IMR-90 (cell line): ENCODE results near the gene KLHDC10. TPM values are rescaled to one million over a fixed set of nuclear protein-coding genes. Genes with fewer than 3 reads are reported as not detected.

Experiments used
- ATAC-seq: fragments of 200-7000 bp; cut with Tn5 transposase; 2 replicates; pipeline ENCODE4 v1.9.1; 2020; ENCODE audit warnings: low read depth, mild to moderate bottlenecking, moderate library complexity
- BruUV-seq: library from RNA; stranded (reverse); fragments of 400-500 nt; replicated peaks from 2 replicates; lab custom pipeline; 2021; lab: Mats Ljungman, UMichigan
- CTCF ChIA-PET: fragments of 300-600 bp; formaldehyde crosslinking; extraction: SDS; loops from one replicate; lab custom pipeline; 2021; ENCODE audit warnings: antibody characterized with exemption; lab: Yijun Ruan, JAX
- POLR2A ChIA-PET: fragments of 300-600 bp; sonication (Branson Sonifier 250); formaldehyde crosslinking; loops from one replicate; lab custom pipeline; 2022; ENCODE audit warnings: antibody characterized with exemption; ENCODE audit not compliant: unreplicated experiment; lab: Charles Lee
- DNase-seq: peaks from one replicate; pipeline ENCODE4 v3.0.0; 2013
- H2AFZ ChIP-seq: replicated peaks from 2 replicates; pipeline ENCODE3; 2013; ENCODE audit warnings: low read length, mild to moderate bottlenecking; ENCODE audit not compliant: poor library complexity
- H2AK5ac ChIP-seq: 2 replicates; pipeline ENCODE4 v1.6.1; 2013; ENCODE audit warnings: low read depth, low read length, inconsistent platforms
- H2AK9ac ChIP-seq: replicated peaks from 2 replicates; pipeline ENCODE3; 2013; ENCODE audit warnings: mild to moderate bottlenecking, low read depth, low read length, moderate library complexity; ENCODE audit not compliant: poor library complexity
- H2BK120ac ChIP-seq: 2 replicates; pipeline ENCODE4 v1.6.1; 2013; ENCODE audit warnings: low read depth, low read length, inconsistent platforms
- H2BK15ac ChIP-seq: 3 replicates; pipeline ENCODE4 v1.6.1; 2013; ENCODE audit warnings: low read depth, low read length, inconsistent platforms
- H2BK20ac ChIP-seq: 2 replicates; pipeline ENCODE4 v1.6.1; 2013; ENCODE audit warnings: low read depth, mild to moderate bottlenecking, inconsistent platforms, low read length, moderate library complexity
- H2BK5ac ChIP-seq: 2 replicates; pipeline ENCODE4 v1.6.1; 2013; ENCODE audit warnings: mild to moderate bottlenecking, low read depth, low read length, inconsistent platforms; ENCODE audit not compliant: poor library complexity, severe bottlenecking
- H3K14ac ChIP-seq: replicated peaks from 2 replicates; pipeline ENCODE4 v1.6.1; 2013; ENCODE audit warnings: low read depth, low read length, inconsistent platforms
- H3K18ac ChIP-seq: 2 replicates; pipeline ENCODE4 v1.6.1; 2013; ENCODE audit warnings: low read depth, low read length, control low read depth
- H3K23ac ChIP-seq: 2 replicates; pipeline ENCODE4 v1.6.1; 2013; ENCODE audit warnings: low read depth, low read length, inconsistent platforms
- H3K27ac ChIP-seq: 2 replicates; pipeline ENCODE4 v1.5.1; 2013; ENCODE audit warnings: mild to moderate bottlenecking, control low read depth, low read length; ENCODE audit not compliant: insufficient read depth
- H3K27me3 ChIP-seq: 2 replicates; pipeline ENCODE4 v1.6.1; 2013; ENCODE audit warnings: low read length; ENCODE audit not compliant: control insufficient read depth, insufficient read depth
- H3K36me3 ChIP-seq: 2 replicates; pipeline ENCODE4 v1.6.1; 2013; ENCODE audit warnings: low read length, mixed read lengths; ENCODE audit not compliant: control insufficient read depth, insufficient read depth
- H3K4ac ChIP-seq: 2 replicates; pipeline ENCODE4 v1.6.1; 2013; ENCODE audit warnings: low read depth, low read length, inconsistent platforms
- H3K4me1 ChIP-seq: 2 replicates; pipeline ENCODE4 v1.6.1; 2013; ENCODE audit warnings: low read length, mixed read lengths; ENCODE audit not compliant: control insufficient read depth, insufficient read depth
- H3K4me2 ChIP-seq: 2 replicates; pipeline ENCODE4 v1.6.1; 2013; ENCODE audit warnings: low read depth, mild to moderate bottlenecking, control low read depth, low read length, moderate library complexity
- H3K4me3 ChIP-seq: 2 replicates; pipeline ENCODE4 v1.5.1; 2013; ENCODE audit warnings: low read depth, mild to moderate bottlenecking, control low read depth, low read length, moderate library complexity; ENCODE audit not compliant: insufficient read depth
- H3K56ac ChIP-seq: 2 replicates; pipeline ENCODE4 v1.6.1; 2013; ENCODE audit warnings: low read length, inconsistent platforms; ENCODE audit not compliant: insufficient read depth; ENCODE audit errors: extremely low read depth
- H3K79me1 ChIP-seq, 2 experiments: 2 replicates each; pipeline ENCODE4 v1.6.1; 2013; ENCODE audit warnings: low read length in 2 of 2, inconsistent platforms in 1 of 2, low read depth in 1 of 2
- H3K9ac ChIP-seq: 2 replicates; pipeline ENCODE4 v1.6.1; 2013; ENCODE audit warnings: low read depth, low read length, control low read depth
- H3K9me1 ChIP-seq: 2 replicates; pipeline ENCODE4 v1.6.1; 2013; ENCODE audit warnings: low read length, inconsistent platforms; ENCODE audit not compliant: insufficient read depth
- H3K9me3 ChIP-seq: 2 replicates; pipeline ENCODE4 v1.6.1; 2013; ENCODE audit warnings: low read length; ENCODE audit not compliant: control insufficient read depth, insufficient read depth
- H4K20me1 ChIP-seq: 2 replicates; pipeline ENCODE4 v1.6.1; 2013; ENCODE audit warnings: low read length, inconsistent platforms; ENCODE audit not compliant: insufficient read depth
- H4K5ac ChIP-seq: 2 replicates; pipeline ENCODE4 v1.6.1; 2013; ENCODE audit warnings: mild to moderate bottlenecking, low read depth, low read length, control low read depth
- H4K8ac ChIP-seq, 2 experiments: 2 replicates each; pipeline ENCODE4 v1.6.1; 2013; ENCODE audit warnings: low read depth in 2 of 2, low read length in 2 of 2, control low read depth in 1 of 2, inconsistent platforms in 1 of 2
- H4K91ac ChIP-seq: 2 replicates; pipeline ENCODE4 v1.6.1; 2013; ENCODE audit warnings: low read depth, low read length, inconsistent platforms; ENCODE audit not compliant: insufficient read depth
- BHLHE40 ChIP-seq: fragments of 150-350 bp; IDR thresholded peaks from 2 replicates; pipeline ENCODE4 v1.6.1; 2016; ENCODE audit warnings: mild to moderate bottlenecking, low read depth, low read length
- CEBPB ChIP-seq: IDR thresholded peaks from 2 replicates; pipeline ENCODE4 v1.6.1; 2012; ENCODE audit warnings: low read depth, low read length, improper control_type of control experiment
- CHD1 ChIP-seq: IDR thresholded peaks from 2 replicates; pipeline ENCODE4 v1.6.1; 2012; ENCODE audit warnings: low read depth, low read length, improper control_type of control experiment
- CTCF ChIP-seq: conservative IDR thresholded peaks from 2 replicates; pipeline ENCODE4 v1.5.1; 2012; ENCODE audit warnings: mild to moderate bottlenecking, low read depth, low read length, improper control_type of control experiment
- FOS ChIP-seq: fragments of 150-350 bp; IDR thresholded peaks from 2 replicates; pipeline ENCODE4 v1.6.1; 2016; ENCODE audit warnings: low read depth, low read length
- MAFK ChIP-seq: IDR thresholded peaks from 2 replicates; pipeline ENCODE4 v1.6.1; 2012; ENCODE audit warnings: low read depth, low read length, improper control_type of control experiment
- MAZ ChIP-seq: IDR thresholded peaks from 2 replicates; pipeline ENCODE4 v1.6.1; 2012; ENCODE audit warnings: low read depth, mild to moderate bottlenecking, low read length, improper control_type of control experiment, moderate library complexity, borderline replicate concordance
- MXI1 ChIP-seq: IDR thresholded peaks from 2 replicates; pipeline ENCODE4 v1.6.1; 2012; ENCODE audit warnings: low read depth, mild to moderate bottlenecking, low read length, moderate library complexity, borderline replicate concordance
- NFE2L2 ChIP-seq: fragments of 150-350 bp; IDR thresholded peaks from 2 replicates; pipeline ENCODE4 v1.6.1; 2016; ENCODE audit warnings: low read depth, mild to moderate bottlenecking, low read length
- RCOR1 ChIP-seq: IDR thresholded peaks from 2 replicates; pipeline ENCODE4 v1.6.1; 2012; ENCODE audit warnings: mild to moderate bottlenecking, low read length, improper control_type of control experiment; ENCODE audit not compliant: insufficient replicate concordance
- WGBS, 2 experiments: methylation state at CpG; one replicate each; pipeline versions ENCODE4 v1.1.5 to v1.1.7; 2013; ENCODE audit warnings: missing lambda C conversion rate in 2 of 2; ENCODE audit not compliant: insufficient read length in 1 of 2; ENCODE audit errors: extremely low coverage in 2 of 2; 5-methylcytosine and 5-hydroxymethylcytosine counted together
- dilution Hi-C: fragments of 300-500 bp; cut with HindIII; formaldehyde crosslinking; loops from one replicate; pipeline ENCODE4 v1.14.3; 2018; ENCODE audit warnings: low sequenced_read_pairs; ENCODE audit not compliant: unreplicated experiment
- in situ Hi-C: fragments of 300-500 bp; cut with MboI; formaldehyde crosslinking; loops from 3 replicates; pipeline ENCODE4 v1.14.3; 2019; ENCODE audit warnings: low sequenced_read_pairs, inconsistent platforms, mixed read lengths
- intact Hi-C: fragments of 100-400 bp; cut with micrococcal nuclease; formaldehyde crosslinking; loops from 2 replicates; pipeline ENCODE4 v1.10.0; 2022
- polyA plus RNA-seq, 3 experiments: library from polyadenylated mRNA; depleted of rRNA; stranded (reverse); fragments of >200 nt; gene quantifications; 2 replicates each; pipeline ENCODE4 v1.2.3, GENCODE V29; 2012; ENCODE audit warnings: low replicate concordance in 1 of 3
- total RNA-seq: library from RNA; depleted of rRNA; stranded (reverse); fragments of >200 nt; gene quantifications from 2 replicates; pipeline ENCODE4 v1.2.3, GENCODE V29; 2012
- TF ChIP-seq, protein P1 (sequence below): fragments of 150-350 bp; IDR thresholded peaks from 2 replicates; pipeline ENCODE4 v1.6.1; 2016; ENCODE audit warnings: low read depth, mild to moderate bottlenecking, low read length, moderate library complexity, borderline replicate concordance

The KLHDC10 gene
- total and polyA plus RNA-seq, 2 of the 4 experiments (the other 2 are of a cell fraction), result 12.4 to 27.1 TPM

DNA sequence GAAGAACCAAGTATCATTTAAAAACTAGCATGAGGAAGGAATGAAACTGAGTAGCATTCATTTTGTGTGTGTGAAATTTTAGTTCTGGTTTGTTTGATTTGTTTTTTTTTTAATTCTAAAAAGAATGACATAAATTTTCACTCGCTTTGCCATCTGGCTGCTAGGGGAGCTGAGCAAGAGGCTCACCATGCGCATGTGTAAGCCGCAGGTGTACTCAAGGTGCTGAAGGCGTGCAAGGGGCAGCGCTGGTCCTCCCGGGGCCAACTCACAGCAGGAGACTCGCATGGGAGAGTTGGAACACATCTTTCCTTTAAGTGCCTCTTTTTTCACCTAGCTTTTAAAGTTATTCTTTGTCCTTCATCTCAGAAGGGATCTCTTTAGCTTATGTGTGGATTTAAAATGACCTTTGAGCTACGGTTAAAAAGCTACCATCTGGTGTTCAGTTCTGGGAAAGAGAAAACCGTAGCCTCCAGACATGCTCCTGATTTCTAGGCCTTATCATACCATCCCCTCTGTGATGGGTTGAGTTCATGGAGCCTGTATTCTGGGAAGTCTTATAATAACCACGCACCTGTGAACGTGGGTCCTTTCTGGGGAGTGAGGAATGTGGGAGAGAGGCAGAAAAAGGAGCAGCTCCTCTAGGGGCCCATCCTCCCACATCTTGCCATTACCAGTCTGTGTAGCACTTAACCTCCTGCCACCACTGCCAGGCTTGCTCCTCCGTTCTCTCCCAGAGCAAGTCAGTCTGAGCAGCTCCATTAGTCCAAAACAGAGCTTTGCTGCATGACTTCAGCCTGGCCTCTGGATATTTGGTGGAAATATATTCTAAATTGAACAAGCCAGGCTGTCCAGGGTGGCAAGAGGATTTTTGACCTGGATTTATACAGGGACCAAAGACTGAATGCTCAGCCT is 61.9 kb downstream of the KLHDC10 start (continued):
- TF ChIP-seq MAFK (no peak), FOS (no peak)

DNA sequence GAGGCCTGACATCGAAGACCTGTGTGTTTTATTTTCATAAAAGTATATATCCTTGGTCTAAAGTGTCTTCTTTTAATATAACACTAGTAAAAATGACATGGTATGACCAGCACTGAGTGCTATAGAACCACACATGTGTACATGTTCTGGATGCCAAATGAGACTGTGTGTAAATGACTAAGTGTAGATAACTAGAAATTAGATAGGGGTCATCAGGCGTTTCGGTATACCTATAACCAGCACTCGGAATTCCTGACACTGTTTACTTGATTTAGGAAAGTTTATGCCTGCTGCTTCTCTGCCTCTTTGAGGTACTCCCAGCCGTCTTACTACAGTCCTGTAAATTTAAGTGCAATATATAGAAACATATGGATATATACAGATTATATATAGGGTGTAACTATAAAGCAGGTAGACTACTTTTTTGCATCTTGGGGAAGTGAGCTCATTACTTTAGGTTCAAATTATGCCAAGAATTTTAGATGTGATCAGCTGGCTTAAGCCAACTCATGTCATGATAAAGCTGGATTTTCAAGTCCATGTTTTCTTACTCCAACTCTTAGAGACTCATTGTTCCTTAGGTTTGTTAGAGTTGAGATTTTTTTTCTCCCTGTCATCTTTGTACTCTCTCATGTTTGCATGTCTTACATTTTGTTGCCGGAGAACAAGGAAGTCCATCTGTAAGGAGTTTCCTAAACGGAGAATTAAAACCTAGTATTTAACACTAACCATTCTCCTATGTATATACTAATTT is 62.9 kb downstream of the KLHDC10 start:
- Histone ChIP-seq H2AK9ac (no peak overlapping the region), H4K91ac (no peak overlapping the region), H4K5ac (no peak overlapping the region), H3K4me2 (no peak overlapping the region), H2AFZ (no peak overlapping the region), H3K27me3 (no peaks in the 10 kb centered on the region), H2BK15ac (no peak overlapping the region), H3K9ac (no peak overlapping the region), H4K20me1 (no peaks in the 10 kb centered on the region), H3K79me1 (peaks cover 3% of the 10 kb centered on the region in 2 experiments; a peak in 1 of 4 replicates), H3K36me3 (peaks cover 31% of the 10 kb centered on the region), H3K27ac (no peak overlapping the region), H3K14ac (no peak overlapping the region), H2BK120ac (no peak overlapping the region), H3K9me3 (no peaks in the 10 kb centered on the region), H3K18ac (no peak overlapping the region), H3K4me1 (peaks cover 6% of the 10 kb centered on the region; the same call in 1 of the 2 replicates), H2AK5ac (no peak overlapping the region), H2BK5ac (no peak overlapping the region), H3K4me3 (no peak overlapping the region), H3K4ac (no peak overlapping the region), H3K56ac (no peak overlapping the region), H3K23ac (no peak overlapping the region), H2BK20ac (no peak overlapping the region), H3K9me1 (peaks cover 7% of the 10 kb centered on the region; the same call in 1 of the 2 replicates), H4K8ac (no peak overlapping the region)
- BruUV-seq, result no TSS peak
- dilution Hi-C loops, result no loop called here
- ChIA-PET POLR2A (no interaction called here), CTCF (interaction anchor here (1.5 kb wide), 1 partner anchor 37 kb away, joined by 3 read pairs; no protein-coding TSS in a partner anchor)
- in situ Hi-C loops, result no loop called here
- ATAC-seq (no peak), DNase-seq (no peak)
- intact Hi-C loops, result no loop called here
- no CpG with 5 or more reads among the region's 7 CpGs for whole genome bisulfite sequencing, 2 experiments
- TF ChIP-seq MAZ, result no peak
- no peak for TF ChIP-seq BHLHE40
- TF ChIP-seq RCOR1, result no peak
- TF ChIP-seq MXI1, result no peak
- no peak for TF ChIP-seq CEBPB
- TF ChIP-seq NFE2L2, result no peak
- no peak for TF ChIP-seq CHD1
- TF ChIP-seq, protein P1, sequence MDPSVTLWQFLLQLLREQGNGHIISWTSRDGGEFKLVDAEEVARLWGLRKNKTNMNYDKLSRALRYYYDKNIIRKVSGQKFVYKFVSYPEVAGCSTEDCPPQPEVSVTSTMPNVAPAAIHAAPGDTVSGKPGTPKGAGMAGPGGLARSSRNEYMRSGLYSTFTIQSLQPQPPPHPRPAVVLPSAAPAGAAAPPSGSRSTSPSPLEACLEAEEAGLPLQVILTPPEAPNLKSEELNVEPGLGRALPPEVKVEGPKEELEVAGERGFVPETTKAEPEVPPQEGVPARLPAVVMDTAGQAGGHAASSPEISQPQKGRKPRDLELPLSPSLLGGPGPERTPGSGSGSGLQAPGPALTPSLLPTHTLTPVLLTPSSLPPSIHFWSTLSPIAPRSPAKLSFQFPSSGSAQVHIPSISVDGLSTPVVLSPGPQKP, result no peak
- TF ChIP-seq CTCF, result no peak
- no peak for TF ChIP-seq MAFK
